Measurements from ENCODE around the gene OR2T4. TPM values are rescaled to one million over a fixed set of nuclear protein-coding genes. Genes with fewer than 3 reads are reported as not detected.

The OR2T4 gene
- total RNA-seq = not detected

GRCh38 chr1:248361121-248361715 lies at the start of gene OR2T4:
Gene OR2T4, plus strand, starts transcription at chr1:248361665. Its CDS starts 0 bp downstream, at chr1:248361665.

GRCh38 chr1:248324468-248324867 lies 37.0 kb upstream of the OR2T4 start, which contains the start of gene OR2M7:
Gene OR2M7, minus strand, starts transcription at chr1:248324568. Its CDS starts 0 bp downstream, at chr1:248324568.

GRCh38 chr1:248348475-248348874 lies 13.0 kb upstream of the OR2T4 start, which contains the start of gene OR14C36:
Gene OR14C36, plus strand, starts transcription at chr1:248348775. Its CDS starts 0 bp downstream, at chr1:248348775.

GRCh38 chr1:248375446-248375845 lies 14.0 kb downstream of the OR2T4 start, which contains the start of gene OR2T6:
Gene OR2T6, plus strand, starts transcription at chr1:248375746. Its CDS starts 11,863 bp downstream, at chr1:248387609.

GRCh38 chr1:248402748-248403147 lies 41.3 kb downstream of the OR2T4 start, which contains the start of gene OR2T1:
Gene OR2T1, plus strand, starts transcription at chr1:248403048. Its CDS starts 3,100 bp downstream, at chr1:248406148.

Other genes starting within 250 kb of the OR2T4 start
- not detected for gene OR2M5, start 216.5 kb upstream of the OR2T4 start, total RNA-seq
- gene OR2M2, start 186.8 kb upstream of the OR2T4 start, total RNA-seq = not detected
- gene OR2M3, start 164.4 kb upstream of the OR2T4 start, total RNA-seq = not detected
- not detected for gene OR2M4, start 130.2 kb upstream of the OR2T4 start, total RNA-seq
- not detected for gene OR2T33, start 83.7 kb upstream of the OR2T4 start, total RNA-seq
- gene OR2T12, start 58.2 kb upstream of the OR2T4 start, total RNA-seq = not detected
- not detected for gene OR2M7, start 37.1 kb upstream of the OR2T4 start, total RNA-seq
- gene OR14C36, start 12.9 kb upstream of the OR2T4 start, total RNA-seq = not detected
- not detected for gene OR2T6, start 14.1 kb downstream of the OR2T4 start, total RNA-seq
- gene OR2T1, start 41.4 kb downstream of the OR2T4 start, total RNA-seq = not detected
- not detected for gene OR2T2, start 84.0 kb downstream of the OR2T4 start, total RNA-seq
- not detected for gene OR2T3, start 111.7 kb downstream of the OR2T4 start, total RNA-seq
- not detected for gene OR2T5, start 126.9 kb downstream of the OR2T4 start, total RNA-seq
- not detected for gene OR2G6, start 146.4 kb downstream of the OR2T4 start, total RNA-seq
- not detected for gene OR2T29, start 201.1 kb downstream of the OR2T4 start, total RNA-seq
- not detected for gene OR2T34, start 213.1 kb downstream of the OR2T4 start, total RNA-seq
- not detected for gene OR2T10, start 236.0 kb downstream of the OR2T4 start, total RNA-seq

Measured in activated naive CD4-positive, alpha-beta T cell treated with anti-CD3 and anti-CD28 coated beads, Interleukin-2, amount 10 ng/mL, durations not matched to agents 5 hours and 36 hours (primary cell).